K562 (cell line): Measurements from ENCODE around the gene DACT3. TPM values are rescaled to one million over a fixed set of nuclear protein-coding genes. Genes with fewer than 3 reads are reported as not detected.
A peak's percentile ranks its signal among the peaks of the same experiment; 100 is the strongest.

Experiments used
- BRCA1 ChIP-seq, 2 experiments: fragments of 450-650 bp in 1 of 2; sonication (generic) in 1 of 2; formaldehyde crosslinking in 1 of 2; IDR thresholded peaks; 2 replicates each; pipeline versions ENCODE4 v1.5.0 to v1.6.1; 2017 to 2020; ENCODE audit warnings: mild to moderate bottlenecking in 1 of 2, missing genetic modification reagents in 1 of 2
- CBX2 ChIP-seq: fragments of 200-600 bp; sonication (generic); IDR thresholded peaks from one replicate; pipeline ENCODE4 v1.6.1; 2012; ENCODE audit warnings: mild to moderate bottlenecking, low read length, inconsistent platforms; ENCODE audit not compliant: insufficient read depth, poor library complexity, severe bottlenecking
- MAFG ChIP-seq: fragments of 450-650 bp; conservative IDR thresholded peaks from 2 replicates; pipeline ENCODE4 v1.6.1; 2016; ENCODE audit warnings: missing genetic modification characterization, missing compliant biosample characterization
- NELFE ChIP-seq: IDR thresholded peaks from 2 replicates; pipeline ENCODE4 v1.6.1; 2011; ENCODE audit warnings: mild to moderate bottlenecking; ENCODE audit not compliant: insufficient read depth, insufficient read length
- PHTF2 ChIP-seq: fragments of 250-450 bp; sonication (Bioruptor Pico); IDR thresholded peaks from 2 replicates; pipeline ENCODE4 v1.5.0; 2021; ENCODE audit warnings: mild to moderate bottlenecking
- RBM39 ChIP-seq: fragments of 200-400 bp; formaldehyde crosslinking; optimal IDR thresholded peaks from 2 replicates; pipeline ENCODE3; 2018; ENCODE audit warnings: low read depth, low read length
- RCOR1 ChIP-seq, 2 experiments: IDR thresholded peaks; 2 replicates each; pipeline ENCODE4 v1.6.1; 2012; ENCODE audit warnings: low read depth in 2 of 2, low read length in 2 of 2, borderline replicate concordance in 1 of 2, improper control_type of control experiment in 1 of 2
- SIRT6 ChIP-seq: IDR thresholded peaks from one replicate; pipeline ENCODE4 v1.6.1; 2012; ENCODE audit warnings: low read depth, mild to moderate bottlenecking, control low read depth, inconsistent platforms, low read length, moderate library complexity
- U2AF1 ChIP-seq: fragments of 200-400 bp; formaldehyde crosslinking; optimal IDR thresholded peaks from 2 replicates; pipeline ENCODE3; 2017; ENCODE audit warnings: mild to moderate bottlenecking, low read depth, low read length, moderate library complexity
- ZMIZ1 ChIP-seq, 2 experiments: fragments of 150-350 bp in 1 of 2; IDR thresholded peaks; 2 replicates each; pipeline ENCODE4 v1.6.1; 2012 to 2016; ENCODE audit warnings: low read depth in 2 of 2, low read length in 2 of 2, mild to moderate bottlenecking in 1 of 2, moderate library complexity in 1 of 2
- ZNF609 ChIP-seq: sonication (generic); formaldehyde crosslinking; IDR thresholded peaks from 2 replicates; pipeline ENCODE4 v1.8.1; 2023; ENCODE audit warnings: missing genetic modification reagents, mild to moderate bottlenecking, borderline replicate concordance
- polyA plus RNA-seq, 8 experiments: library from polyadenylated mRNA; depleted of rRNA in 4 of 8; stranded (reverse) in 5 of 8; unstranded in 3 of 8; fragments of >200 nt; fragmentation: Nextera tagmentation in 2 of 8; fragmentation: Illumina TruSeq in 1 of 8; extraction: Ambion mirVana in 2 of 8; extraction: Trizol in 1 of 8; gene quantifications; 2 replicates each; pipeline versions ENCODE4 v1.2.1 to v1.2.3, GENCODE V29; 2011 to 2014; ENCODE audit warnings: inconsistent platforms in 1 of 8, missing spikeins in 1 of 8
- total RNA-seq, 7 experiments: library from RNA; depleted of rRNA in 6 of 7; stranded (reverse); fragments of >200 nt in 6 of 7; fragmentation: Illumina TruSeq in 2 of 7; extraction: Trizol in 2 of 7; gene quantifications; 2 replicates each; pipeline versions ENCODE4 v1.2.1 to v1.2.3, GENCODE V29; 2011 to 2021; ENCODE audit warnings: low replicate concordance in 1 of 7
- TF ChIP-seq, protein P1 (sequence below): sonication (generic); formaldehyde crosslinking; IDR thresholded peaks from 2 replicates; pipeline ENCODE4 v1.8.1; 2022; ENCODE audit warnings: missing genetic modification reagents
- TF ChIP-seq, protein P2 (sequence below), 2 experiments: fragments of 450-650 bp in 1 of 2; sonication (generic) in 1 of 2; formaldehyde crosslinking in 1 of 2; IDR thresholded peaks in 1 of 2; conservative IDR thresholded peaks in 1 of 2; 2 replicates each; pipeline versions ENCODE4 v1.6.1 to v1.8.1; 2016 to 2023; ENCODE audit warnings: mild to moderate bottlenecking in 2 of 2, moderate library complexity in 2 of 2, inconsistent platforms in 1 of 2, missing genetic modification reagents in 1 of 2

DACT3 gene
- total and polyA plus RNA-seq, 9 of the 15 experiments (the other 6 are each of a cell fraction or from before 2014, with no cell fraction given): 0.67 to 6.5 (median 3.5) TPM

DNA sequence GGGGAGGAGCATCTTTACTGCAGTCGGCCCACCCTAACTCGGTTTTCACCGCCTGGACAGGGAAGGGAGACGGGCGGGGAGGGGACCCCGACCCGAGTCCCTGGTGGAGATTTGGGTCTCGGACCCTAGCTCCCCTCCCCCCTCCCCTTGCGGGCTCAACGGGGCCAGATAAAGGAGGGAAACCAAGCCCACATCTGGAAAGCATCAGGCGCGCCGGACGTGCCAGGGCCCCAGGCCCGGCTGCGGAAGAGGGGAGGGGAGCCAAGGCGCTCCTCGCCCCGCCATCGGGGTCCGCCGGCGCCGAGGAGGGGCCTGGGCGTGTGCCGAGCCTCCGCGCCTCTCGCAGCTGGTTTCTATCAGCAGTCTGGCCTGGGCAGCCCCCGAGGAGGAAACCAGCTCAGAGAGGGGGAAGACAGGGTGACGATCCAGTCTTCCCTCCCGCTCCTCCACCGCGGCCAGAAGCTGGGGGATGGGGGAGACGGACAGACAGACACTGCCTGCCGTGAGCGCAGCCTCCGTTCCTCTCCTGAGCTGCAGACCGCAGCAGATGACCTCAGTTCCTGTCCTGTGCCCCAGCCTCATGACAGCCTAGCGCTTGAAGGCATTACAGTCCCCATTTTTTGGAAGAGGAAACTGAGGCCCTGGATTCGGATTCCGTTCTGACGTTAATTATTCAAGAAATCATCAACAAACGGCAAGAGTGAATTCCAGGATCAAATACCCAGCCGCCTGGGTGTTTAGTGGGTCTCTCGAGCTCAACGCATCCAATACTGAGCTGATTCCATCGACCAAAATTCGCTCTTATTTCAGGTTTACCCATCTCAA, 21.4 kb downstream of the DACT3 start (continued):
- TF ChIP-seq MAFG (tag) (no peak), SIRT6 (no peak), NELFE (no peak), PHTF2 (no peak), ZNF609 (0 out of 2 replicates have a peak, but pooled peaks have one; percentile 59), RCOR1 (IDR thresholded peaks at IDR 0.05; ENCODE audit: borderline replicate concordance in 1 of 2, low read depth in 2 of 2, low read length in 2 of 2) (0 out of 4 replicates have a peak, but pooled peaks of 1 of the 2 experiments have one; percentile 14), RBM39 (no peak), ZMIZ1 (IDR thresholded peaks at IDR 0.05; ENCODE audit: low read depth in 2 of 2, low read length in 2 of 2) (no peak), U2AF1 (no peak), CBX2 (no peak), BRCA1 (IDR thresholded peaks at IDR 0.05) (no peak), BRCA1 (CRISPR knock-in tag; IDR thresholded peaks at IDR 0.05) (peak; percentile 85; the same call in 1 of the 2 replicates)
- TF ChIP-seq, protein P1, sequence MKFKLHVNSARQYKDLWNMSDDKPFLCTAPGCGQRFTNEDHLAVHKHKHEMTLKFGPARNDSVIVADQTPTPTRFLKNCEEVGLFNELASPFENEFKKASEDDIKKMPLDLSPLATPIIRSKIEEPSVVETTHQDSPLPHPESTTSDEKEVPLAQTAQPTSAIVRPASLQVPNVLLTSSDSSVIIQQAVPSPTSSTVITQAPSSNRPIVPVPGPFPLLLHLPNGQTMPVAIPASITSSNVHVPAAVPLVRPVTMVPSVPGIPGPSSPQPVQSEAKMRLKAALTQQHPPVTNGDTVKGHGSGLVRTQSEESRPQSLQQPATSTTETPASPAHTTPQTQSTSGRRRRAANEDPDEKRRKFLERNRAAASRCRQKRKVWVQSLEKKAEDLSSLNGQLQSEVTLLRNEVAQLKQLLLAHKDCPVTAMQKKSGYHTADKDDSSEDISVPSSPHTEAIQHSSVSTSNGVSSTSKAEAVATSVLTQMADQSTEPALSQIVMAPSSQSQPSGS (CRISPR knock-in tag): 0 out of 2 replicates have a peak, but pooled peaks have one; percentile 34
- TF ChIP-seq, protein P2, sequence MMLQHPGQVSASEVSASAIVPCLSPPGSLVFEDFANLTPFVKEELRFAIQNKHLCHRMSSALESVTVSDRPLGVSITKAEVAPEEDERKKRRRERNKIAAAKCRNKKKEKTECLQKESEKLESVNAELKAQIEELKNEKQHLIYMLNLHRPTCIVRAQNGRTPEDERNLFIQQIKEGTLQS (IDR thresholded peaks at IDR 0.05): peak; percentile 67; the same call in 1 of the 2 replicates
- TF ChIP-seq, protein P2 (CRISPR knock-in tag; conservative IDR thresholded peaks at IDR 0.05): no peak
